Prostate gland (tissue), 2 donors: ENCODE results near the gene CBLL1. TPM values are rescaled to one million over a fixed set of nuclear protein-coding genes. Genes with fewer than 3 reads are reported as not detected.

Experiments used
- DNase-seq: peaks from one replicate; pipeline ENCODE4 v3.0.0-alpha.2; 2019; ENCODE audit warnings: low spot score
- H3K27ac ChIP-seq, 2 donors: fragments of 200-600 bp; sonication (generic); 2 replicates each; pipeline ENCODE4 v1.5.1; 2017 to 2019
- H3K27me3 ChIP-seq: fragments of 200-600 bp; sonication (generic); replicated peaks from 2 replicates; pipeline ENCODE4 v1.5.1; 2019; ENCODE audit not compliant: insufficient read depth
- H3K36me3 ChIP-seq, 2 donors: fragments of 200-600 bp; sonication (generic); 1 replicate in 1 of 2; 2 replicates in 1 of 2; pipeline versions ENCODE4 v1.5.1 to v1.8.1; 2017 to 2019
- H3K4me1 ChIP-seq: fragments of 200-600 bp; sonication (generic); replicated peaks from 2 replicates; pipeline ENCODE4 v1.5.1; 2019
- H3K4me3 ChIP-seq, 2 donors: fragments of 200-600 bp; sonication (generic); 2 replicates each; pipeline ENCODE4 v1.5.1; 2017 to 2019
- H3K9me3 ChIP-seq: fragments of 200-600 bp; sonication (generic); 2 replicates; pipeline ENCODE4 v1.5.1; 2017
- POLR2A ChIP-seq: fragments of 450-650 bp; IDR thresholded peaks from one replicate; pipeline ENCODE4 v1.6.1; 2016; ENCODE audit warnings: antibody characterized with exemption, mild to moderate bottlenecking
- POLR2AphosphoS5 ChIP-seq: sonication (generic); formaldehyde crosslinking; IDR thresholded peaks from one replicate; pipeline ENCODE4 v1.6.1; 2017; ENCODE audit warnings: antibody characterized with exemption
- WGBS: methylation state at CpG from one replicate; pipeline ENCODE4 v1.1.5; 2018; 5-methylcytosine and 5-hydroxymethylcytosine counted together
- intact Hi-C: fragments of 100-400 bp; cut with DNase I; formaldehyde crosslinking; loops from one replicate; pipeline ENCODE4 v1.14.2; 2022
- total RNA-seq, 2 donors: library from RNA; depleted of rRNA; stranded (reverse); fragments of >200 nt; gene quantifications; one replicate each; pipeline ENCODE4 v1.1.0, GENCODE V29; 2016
- TF ChIP-seq, protein P1 (sequence below), 4 experiments: fragments of 200-600 bp in 2 of 4; fragments of 450-650 bp in 2 of 4; sonication (generic) in 2 of 4; IDR thresholded peaks; 1 replicate in 3 of 4; 2 replicates in 1 of 4; pipeline ENCODE4 v1.5.1; 2016 to 2019; ENCODE audit warnings: antibody characterized with exemption in 4 of 4, mild to moderate bottlenecking in 2 of 4, moderate library complexity in 2 of 4

Gene CBLL1
- total RNA-seq, 2 donors from 2014 or later, result 35.3 to 49.2 TPM

DNA sequence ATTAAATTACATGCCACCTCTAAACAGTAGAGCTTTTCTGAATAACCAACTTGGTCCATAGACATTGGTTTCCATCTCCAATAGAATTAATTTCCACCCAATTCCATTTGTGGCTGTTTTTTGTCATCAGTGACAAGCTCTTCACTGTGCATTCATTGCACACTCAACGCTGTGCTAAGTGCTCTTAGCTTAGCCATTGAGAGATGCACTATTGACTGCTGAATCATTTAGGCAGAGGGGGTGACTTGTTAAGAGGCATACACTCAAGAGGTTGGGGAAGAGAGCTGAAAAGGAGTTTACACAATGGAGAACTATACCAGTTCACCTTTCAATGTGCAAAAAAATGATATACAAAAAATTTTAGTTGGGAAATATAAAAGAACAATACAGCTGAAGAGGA lies 31.9 kb upstream of the CBLL1 start:
- TF ChIP-seq POLR2A (no peak), POLR2AphosphoS5 (no peak)
- TF ChIP-seq, protein P1, sequence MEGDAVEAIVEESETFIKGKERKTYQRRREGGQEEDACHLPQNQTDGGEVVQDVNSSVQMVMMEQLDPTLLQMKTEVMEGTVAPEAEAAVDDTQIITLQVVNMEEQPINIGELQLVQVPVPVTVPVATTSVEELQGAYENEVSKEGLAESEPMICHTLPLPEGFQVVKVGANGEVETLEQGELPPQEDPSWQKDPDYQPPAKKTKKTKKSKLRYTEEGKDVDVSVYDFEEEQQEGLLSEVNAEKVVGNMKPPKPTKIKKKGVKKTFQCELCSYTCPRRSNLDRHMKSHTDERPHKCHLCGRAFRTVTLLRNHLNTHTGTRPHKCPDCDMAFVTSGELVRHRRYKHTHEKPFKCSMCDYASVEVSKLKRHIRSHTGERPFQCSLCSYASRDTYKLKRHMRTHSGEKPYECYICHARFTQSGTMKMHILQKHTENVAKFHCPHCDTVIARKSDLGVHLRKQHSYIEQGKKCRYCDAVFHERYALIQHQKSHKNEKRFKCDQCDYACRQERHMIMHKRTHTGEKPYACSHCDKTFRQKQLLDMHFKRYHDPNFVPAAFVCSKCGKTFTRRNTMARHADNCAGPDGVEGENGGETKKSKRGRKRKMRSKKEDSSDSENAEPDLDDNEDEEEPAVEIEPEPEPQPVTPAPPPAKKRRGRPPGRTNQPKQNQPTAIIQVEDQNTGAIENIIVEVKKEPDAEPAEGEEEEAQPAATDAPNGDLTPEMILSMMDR (IDR thresholded peaks at IDR 0.05), result no peak
- Histone ChIP-seq H3K27me3 (no peaks in the 10 kb centered on the region), H3K36me3 (no peaks in the 10 kb centered on the region), H3K4me3 (no peak overlapping the region), H3K4me1 (no peaks in the 10 kb centered on the region), H3K27ac (no peak overlapping the region), H3K9me3 (no peaks in the 10 kb centered on the region)
- DNase-seq, result no peak
- WGBS, result 92% methylated on average over 1 of the region's 1 CpG
- intact Hi-C loops, result no loop called here

GRCh38 chr7:107712896-107713295 lies 31.0 kb upstream of the CBLL1 start:
- WGBS, result 66% methylated on average over 1 of the region's 1 CpG
- H3K4me1 ChIP-seq, result no peaks in the 10 kb centered on the region

DNA sequence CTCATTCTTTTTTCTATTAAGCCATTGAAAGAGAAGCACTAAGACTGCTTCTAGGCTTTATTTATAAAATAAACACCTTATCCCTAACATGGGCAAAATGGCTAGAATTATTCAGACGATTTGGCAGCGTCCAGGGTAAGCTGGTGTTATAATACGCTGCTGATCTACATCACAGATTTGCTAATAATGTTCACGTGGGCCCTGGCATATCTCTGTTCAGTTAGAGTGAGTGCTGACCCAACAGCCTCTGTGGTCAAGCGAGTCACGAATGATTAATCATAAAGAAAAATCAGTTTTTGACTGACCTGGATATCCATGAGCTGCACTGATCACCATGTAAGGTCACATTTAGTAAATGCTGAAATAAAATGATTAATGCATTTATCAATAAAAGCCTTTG lies 28.4 kb upstream of the CBLL1 start:
- no peak overlapping the region for H3K4me3 ChIP-seq
- DNase-seq, result no peak
- intact Hi-C loops, result no loop called here
- TF ChIP-seq POLR2A (no peak), POLR2AphosphoS5 (no peak)
- TF ChIP-seq, protein P1 (IDR thresholded peaks at IDR 0.05), result no peak
- 90% methylated on average over 6 of the region's 6 CpGs for WGBS
- no peaks in the 10 kb centered on the region for H3K4me1 ChIP-seq
- H3K9me3 ChIP-seq, result no peaks in the 10 kb centered on the region
- no peaks in the 10 kb centered on the region for H3K27me3 ChIP-seq
- H3K27ac ChIP-seq, result no peak overlapping the region
- H3K36me3 ChIP-seq, result no peaks in the 10 kb centered on the region

More at GRCh38 chr7:107712896-107713295, 31.0 kb upstream of the CBLL1 start:
- intact Hi-C loops, result no loop called here
- Histone ChIP-seq H3K27me3 (no peaks in the 10 kb centered on the region), H3K36me3 (no peaks in the 10 kb centered on the region), H3K9me3 (no peaks in the 10 kb centered on the region), H3K27ac (no peak overlapping the region), H3K4me3 (no peak overlapping the region)
- TF ChIP-seq, protein P1 (IDR thresholded peaks at IDR 0.05), result no peak
- TF ChIP-seq POLR2AphosphoS5 (no peak), POLR2A (no peak)
- no peak for DNase-seq

DNA sequence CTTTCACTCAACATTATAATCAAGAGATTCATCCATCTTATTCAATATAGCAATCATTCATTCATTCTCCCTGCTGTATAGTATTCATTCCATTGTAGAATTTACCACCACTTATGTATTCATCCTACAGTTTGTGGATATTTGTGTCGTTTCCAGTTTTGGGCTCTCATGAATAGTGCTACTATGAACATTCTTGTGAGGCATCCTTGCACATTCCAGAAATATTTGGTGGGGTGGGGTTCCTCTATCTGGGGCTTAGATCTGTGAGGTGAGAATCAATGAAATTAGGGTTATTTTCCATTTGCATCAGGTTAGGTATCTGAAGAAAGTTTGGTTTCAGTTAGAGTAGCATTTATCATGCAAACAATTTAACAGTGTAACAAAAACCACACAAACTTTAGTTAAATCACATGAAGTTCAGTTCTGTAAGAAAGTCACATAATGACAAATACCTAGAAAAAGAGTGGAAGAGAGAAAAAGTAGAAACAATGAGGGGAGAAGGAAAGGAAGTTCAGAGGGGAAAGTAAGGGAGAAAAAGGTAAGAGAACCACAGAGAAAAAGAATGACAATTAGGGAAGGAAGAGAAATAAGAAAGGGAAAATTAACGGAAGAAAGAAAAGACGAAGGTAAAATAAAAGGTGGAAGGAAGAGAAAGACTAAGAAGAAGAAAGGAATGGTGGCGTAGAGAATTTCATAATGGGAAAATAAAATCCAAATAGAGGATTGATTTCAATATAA lies 25.3 kb upstream of the CBLL1 start:
- no peaks in the 10 kb centered on the region for H3K36me3 ChIP-seq
- H3K4me3 ChIP-seq, result no peak overlapping the region
- no peaks in the 10 kb centered on the region for H3K27me3 ChIP-seq
- no peak for DNase-seq
- no peaks in the 10 kb centered on the region for H3K4me1 ChIP-seq
- WGBS, result 81% methylated on average over 4 of the region's 4 CpGs
- intact Hi-C loops, result no loop called here
- TF ChIP-seq, protein P1 (IDR thresholded peaks at IDR 0.05), result no peak
- TF ChIP-seq POLR2A (no peak), POLR2AphosphoS5 (no peak)
- H3K27ac ChIP-seq, result no peak overlapping the region
- H3K9me3 ChIP-seq, result no peaks in the 10 kb centered on the region

- Histone ChIP-seq H3K4me3 (no peak overlapping the region), H3K9me3 (no peaks in the 10 kb centered on the region), H3K27ac (no peak overlapping the region), H3K4me1 (no peaks in the 10 kb centered on the region), H3K36me3 (no peaks in the 10 kb centered on the region), H3K27me3 (no peaks in the 10 kb centered on the region)
- TF ChIP-seq, protein P1 (IDR thresholded peaks at IDR 0.05), result no peak
- no peak for TF ChIP-seq POLR2AphosphoS5
- no peak for TF ChIP-seq POLR2A
- WGBS, result 42% methylated on average over 1 of the region's 1 CpG
- DNase-seq, result no peak
- intact Hi-C loops, result no loop called here
These were observed 22.7 kb upstream of the CBLL1 start for GRCh38 chr7:107721286-107721685.
